Tibial nerve (tissue), 4 donors: ENCODE measurements around the gene RINL.

Source experiments
- EP300 ChIP-seq, 2 donors: sonication (generic); formaldehyde crosslinking; IDR thresholded peaks; one replicate each; pipeline ENCODE4 v1.6.1; 2017; ENCODE audit warnings: antibody characterized with exemption in 2 of 2, mild to moderate bottlenecking in 1 of 2
- POLR2A ChIP-seq, 2 donors: fragments of 450-650 bp; IDR thresholded peaks; one replicate each; pipeline ENCODE4 v1.6.1; 2017; ENCODE audit warnings: antibody characterized with exemption in 2 of 2, mild to moderate bottlenecking in 2 of 2, moderate library complexity in 2 of 2
- TF ChIP-seq, protein P1 (sequence below), 5 experiments: fragments of 200-600 bp in 3 of 5; fragments of 450-650 bp in 2 of 5; sonication (generic) in 3 of 5; IDR thresholded peaks; one replicate each; pipeline ENCODE4 v1.5.1; 2016 to 2019; ENCODE audit warnings: antibody characterized with exemption in 5 of 5, mild to moderate bottlenecking in 3 of 5, moderate library complexity in 2 of 5

DNA sequence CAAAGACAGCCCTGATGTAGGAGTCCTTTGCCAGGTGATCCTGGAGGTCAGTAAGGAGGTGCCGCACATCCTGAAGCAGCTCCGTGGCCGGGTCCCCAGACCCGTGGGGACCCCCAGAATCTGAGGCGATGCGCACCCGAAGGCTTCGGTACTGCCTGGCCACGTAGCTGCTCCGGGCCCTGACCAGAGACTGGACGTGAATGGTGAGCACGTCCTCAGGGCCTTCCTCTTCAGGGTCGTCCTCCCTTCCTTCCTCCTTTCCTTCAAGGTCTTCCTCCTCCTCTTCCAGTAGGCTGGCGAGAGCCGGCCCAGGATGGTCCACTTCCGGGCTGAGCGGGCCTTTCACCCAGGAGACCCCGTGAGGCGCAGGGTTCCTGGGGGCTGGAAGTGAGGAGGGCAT, 7.5 kb downstream of the RINL start:
- TF ChIP-seq POLR2A (IDR thresholded peaks at IDR 0.05) (no peak), EP300 (IDR thresholded peaks at IDR 0.05) (no peak)
- TF ChIP-seq, protein P1, sequence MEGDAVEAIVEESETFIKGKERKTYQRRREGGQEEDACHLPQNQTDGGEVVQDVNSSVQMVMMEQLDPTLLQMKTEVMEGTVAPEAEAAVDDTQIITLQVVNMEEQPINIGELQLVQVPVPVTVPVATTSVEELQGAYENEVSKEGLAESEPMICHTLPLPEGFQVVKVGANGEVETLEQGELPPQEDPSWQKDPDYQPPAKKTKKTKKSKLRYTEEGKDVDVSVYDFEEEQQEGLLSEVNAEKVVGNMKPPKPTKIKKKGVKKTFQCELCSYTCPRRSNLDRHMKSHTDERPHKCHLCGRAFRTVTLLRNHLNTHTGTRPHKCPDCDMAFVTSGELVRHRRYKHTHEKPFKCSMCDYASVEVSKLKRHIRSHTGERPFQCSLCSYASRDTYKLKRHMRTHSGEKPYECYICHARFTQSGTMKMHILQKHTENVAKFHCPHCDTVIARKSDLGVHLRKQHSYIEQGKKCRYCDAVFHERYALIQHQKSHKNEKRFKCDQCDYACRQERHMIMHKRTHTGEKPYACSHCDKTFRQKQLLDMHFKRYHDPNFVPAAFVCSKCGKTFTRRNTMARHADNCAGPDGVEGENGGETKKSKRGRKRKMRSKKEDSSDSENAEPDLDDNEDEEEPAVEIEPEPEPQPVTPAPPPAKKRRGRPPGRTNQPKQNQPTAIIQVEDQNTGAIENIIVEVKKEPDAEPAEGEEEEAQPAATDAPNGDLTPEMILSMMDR (IDR thresholded peaks at IDR 0.05) = no peak
